HepG2 (cell line): Measurements from ENCODE around the gene PSD4. TPM values are rescaled to one million over a fixed set of nuclear protein-coding genes. Genes with fewer than 3 reads are reported as not detected.

Experiments used
- BORCS8-MEF2B ChIP-seq: sonication (generic); formaldehyde crosslinking; IDR thresholded peaks from 2 replicates; pipeline ENCODE4 v1.8.0; 2022; ENCODE audit warnings: mild to moderate bottlenecking, missing genetic modification reagents
- DR1 ChIP-seq: sonication (generic); formaldehyde crosslinking; IDR thresholded peaks from 2 replicates; pipeline ENCODE4 v1.8.0; 2021; ENCODE audit warnings: mild to moderate bottlenecking, missing genetic modification reagents, inconsistent platforms
- ELK4 ChIP-seq: sonication (generic); formaldehyde crosslinking; IDR thresholded peaks from 2 replicates; pipeline ENCODE4 v1.9.0; 2021; ENCODE audit warnings: missing genetic modification reagents, borderline replicate concordance
- FOSL1 ChIP-seq: sonication (generic); formaldehyde crosslinking; IDR thresholded peaks from 2 replicates; pipeline ENCODE4 v1.9.0; 2021; ENCODE audit warnings: missing genetic modification reagents, borderline replicate concordance
- RAD51 ChIP-seq: fragments of 450-650 bp; IDR thresholded peaks from 2 replicates; pipeline ENCODE4 v1.6.1; 2016; ENCODE audit warnings: borderline replicate concordance
- RNF2 ChIP-seq: fragments of 450-650 bp; conservative IDR thresholded peaks from 2 replicates; pipeline ENCODE4 v1.6.1; 2016; ENCODE audit warnings: low read depth
- TARDBP ChIP-seq: sonication (generic); formaldehyde crosslinking; IDR thresholded peaks from 2 replicates; pipeline ENCODE4 v1.8.0; 2022; ENCODE audit warnings: mild to moderate bottlenecking, missing genetic modification reagents
- ZBED4 ChIP-seq: sonication (generic); formaldehyde crosslinking; IDR thresholded peaks from 2 replicates; pipeline ENCODE4 v1.4.0; 2020; ENCODE audit warnings: missing genetic modification reagents, borderline replicate concordance
- ZBTB40 ChIP-seq, 2 experiments: fragments of 450-650 bp in 1 of 2; sonication (generic) in 1 of 2; formaldehyde crosslinking in 1 of 2; IDR thresholded peaks; 2 replicates each; pipeline versions ENCODE4 v1.6.1 to v1.8.0; 2016 to 2022; ENCODE audit warnings: antibody characterized with exemption in 1 of 2, mild to moderate bottlenecking in 1 of 2, missing genetic modification reagents in 1 of 2
- ZBTB7B ChIP-seq: sonication (generic); formaldehyde crosslinking; IDR thresholded peaks from 2 replicates; pipeline ENCODE4 v1.4.0; 2020; ENCODE audit warnings: missing genetic modification reagents
- ZFP37 ChIP-seq: sonication (generic); formaldehyde crosslinking; IDR thresholded peaks from 2 replicates; pipeline ENCODE4 v1.4.0; 2020; ENCODE audit warnings: missing genetic modification reagents, borderline replicate concordance
- ZNF788 ChIP-seq: sonication (generic); formaldehyde crosslinking; IDR thresholded peaks from 2 replicates; pipeline ENCODE4 v1.5.0; 2020; ENCODE audit warnings: mild to moderate bottlenecking, missing genetic modification reagents, borderline replicate concordance
- ZNF839 ChIP-seq: sonication (generic); formaldehyde crosslinking; IDR thresholded peaks from 2 replicates; pipeline ENCODE4 v1.4.0; 2020; ENCODE audit warnings: missing genetic modification reagents, mild to moderate bottlenecking, borderline replicate concordance
- polyA plus RNA-seq, 8 experiments: library from polyadenylated mRNA; depleted of rRNA in 3 of 8; stranded (reverse) in 7 of 8; unstranded in 1 of 8; fragments of >200 nt; fragmentation: Illumina TruSeq in 4 of 8; extraction: Trizol in 4 of 8; gene quantifications; 2 replicates each; pipeline versions ENCODE4 v1.2.1 to v1.2.3, GENCODE V29; 2011 to 2016; ENCODE audit warnings: low read depth in 4 of 8, missing spikeins in 1 of 8, mixed read lengths in 1 of 8; ENCODE audit not compliant: insufficient read depth in 1 of 8
- total RNA-seq, 5 experiments: library from RNA; depleted of rRNA; stranded (reverse); fragments of >200 nt; fragmentation: Illumina TruSeq; extraction: Trizol; gene quantifications; 2 replicates each; pipeline ENCODE4 v1.2.3, GENCODE V29; 2016; ENCODE audit warnings: low read depth in 1 of 5

The PSD4 gene
- total and polyA plus RNA-seq, 2 of the 13 experiments (the other 11 are each of a cell fraction or from before 2014, with no cell fraction given) = 5.8 to 9.4 TPM

GRCh38 chr2:113240915-113241911, 67.4 kb downstream of the PSD4 start (continued):
- no peak for TF ChIP-seq FOSL1 (CRISPR knock-in tag)
- TF ChIP-seq RNF2 = no peak
- 0 out of 2 replicates have a peak, but pooled peaks have one; percentile 58 for TF ChIP-seq ZFP37 (CRISPR knock-in tag)
- no peak for TF ChIP-seq DR1 (CRISPR knock-in tag)
- TF ChIP-seq ZBTB40 (IDR thresholded peaks at IDR 0.05) = no peak
- TF ChIP-seq ZBTB40 (CRISPR knock-in tag; IDR thresholded peaks at IDR 0.05) = no peak; the same call in 1 of the 2 replicates
- TF ChIP-seq ZBED4 (CRISPR knock-in tag) = no peak
- no peak for TF ChIP-seq ZNF839
- TF ChIP-seq ZBTB7B (CRISPR knock-in tag) = no peak
- 0 out of 2 replicates have a peak, but pooled peaks have one; percentile 14 for TF ChIP-seq ZNF788 (CRISPR knock-in tag)
- 0 out of 2 replicates have a peak, but pooled peaks have one; percentile 19 for TF ChIP-seq BORCS8-MEF2B
- TF ChIP-seq TARDBP (CRISPR knock-in tag) = 0 out of 2 replicates have a peak, but pooled peaks have one; percentile 31
- no peak for TF ChIP-seq ELK4 (CRISPR knock-in tag)
- no peak; the same call in 1 of the 2 replicates for TF ChIP-seq RAD51
